ENCODE results near the gene HSPD1. TPM values are rescaled to one million over a fixed set of nuclear protein-coding genes. Genes with fewer than 3 reads are reported as not detected.
A peak's percentile ranks its signal among the peaks of the same experiment; 100 is the strongest.

HSPD1 gene
- total RNA-seq, 1 experiment from 2014 or later: 410 TPM

- peaks cover 8% of the 10 kb centered on the region; the same call in 1 of the 2 replicates for H3K4me1 ChIP-seq (ENCODE audit: insufficient read depth, low read length)
- CTCF ChIA-PET: no interaction called here
- POLR2A ChIA-PET (ENCODE audit: unreplicated experiment): interaction anchor here (0.7 kb wide), 1 partner anchor 11 kb away, joined by 3 read pairs; no protein-coding TSS in a partner anchor
- BruUV-seq (replicated peaks): no TSS peak
- peaks cover 8% of the 10 kb centered on the region; the same call in 1 of the 2 replicates for H4K20me1 ChIP-seq (ENCODE audit: low read length)
- H3K27me3 ChIP-seq (ENCODE audit: low read length): no peaks in the 10 kb centered on the region
- H3K79me2 ChIP-seq (ENCODE audit: low read length): peaks cover 23% of the 10 kb centered on the region
- H3K4me2 ChIP-seq (ENCODE audit: low read length): no peak overlapping the region
- H2AFZ ChIP-seq (ENCODE audit: low read length): no peak overlapping the region
- H3K27ac ChIP-seq (ENCODE audit: low read length): no peak overlapping the region
- no peak overlapping the region for H3K4me3 ChIP-seq (ENCODE audit: low read length)
- H3K9me3 ChIP-seq (ENCODE audit: low read length): no peaks in the 10 kb centered on the region
- no peaks in the 10 kb centered on the region for H3F3A ChIP-seq (ENCODE audit: low read length, unreplicated experiment)
- DNase-seq (no peak), ATAC-seq (no peak)
- H3K9ac ChIP-seq (ENCODE audit: low read length): no peak overlapping the region
- intact Hi-C loops (cut with micrococcal nuclease): no loop called here
- peaks cover 45% of the 10 kb centered on the region for H3K36me3 ChIP-seq (ENCODE audit: low read depth, low read length)
- H3K9me2 ChIP-seq (replicated peaks; ENCODE audit: low read length): no peaks in the 10 kb centered on the region
- TF ChIP-seq EZH2 (IDR thresholded peaks at IDR 0.05; ENCODE audit: low read length, unreplicated experiment) (no peak), CTCF (conservative IDR thresholded peaks at IDR 0.05; ENCODE audit: low read depth, low read length) (no peak), EZH2phosphoT487 (IDR thresholded peaks at IDR 0.05; ENCODE audit: borderline replicate concordance, low read length) (no peak)
Observed at GRCh38 chr2:197464175-197464574, 35.5 kb downstream of the HSPD1 start.

GRCh38 chr2:197461057-197461456, 38.6 kb downstream of the HSPD1 start:
- ATAC-seq (peak; percentile 71), DNase-seq (no peak)
- Histone ChIP-seq H3F3A (ENCODE audit: low read length, unreplicated experiment) (no peaks in the 10 kb centered on the region), H3K4me2 (ENCODE audit: low read length) (0 out of 2 replicates have a peak overlapping the region, but pooled peaks have one; percentile 14), H3K4me3 (ENCODE audit: low read length) (no peak overlapping the region), H3K9me3 (ENCODE audit: low read length) (no peaks in the 10 kb centered on the region), H3K79me2 (ENCODE audit: low read length) (peaks cover 55% of the 10 kb centered on the region), H4K20me1 (ENCODE audit: low read length) (peaks cover 13% of the 10 kb centered on the region; the same call in 1 of the 2 replicates), H3K4me1 (ENCODE audit: insufficient read depth, low read length) (peaks cover 8% of the 10 kb centered on the region; the same call in 1 of the 2 replicates), H3K9me2 (replicated peaks; ENCODE audit: low read length) (no peaks in the 10 kb centered on the region), H3K9ac (ENCODE audit: low read length) (no peak overlapping the region), H3K36me3 (ENCODE audit: low read depth, low read length) (peaks cover 33% of the 10 kb centered on the region), H2AFZ (ENCODE audit: low read length) (no peak overlapping the region), H3K27ac (ENCODE audit: low read length) (no peak overlapping the region), H3K27me3 (ENCODE audit: low read length) (no peaks in the 10 kb centered on the region)
- intact Hi-C loops (cut with micrococcal nuclease): no loop called here
- POLR2A ChIA-PET (ENCODE audit: unreplicated experiment): no interaction called here
- CTCF ChIA-PET: no interaction called here
- TF ChIP-seq EZH2 (IDR thresholded peaks at IDR 0.05; ENCODE audit: low read length, unreplicated experiment): no peak
- no peak for TF ChIP-seq CTCF (conservative IDR thresholded peaks at IDR 0.05; ENCODE audit: low read depth, low read length)
- no peak for TF ChIP-seq EZH2phosphoT487 (IDR thresholded peaks at IDR 0.05; ENCODE audit: borderline replicate concordance, low read length)
- BruUV-seq (replicated peaks): no TSS peak

- intact Hi-C loops (cut with micrococcal nuclease): no loop called here
- no TSS peak for BruUV-seq (replicated peaks)
- H3K79me2 ChIP-seq (ENCODE audit: low read length): peaks cover 59% of the 10 kb centered on the region
- H3K9me2 ChIP-seq (replicated peaks; ENCODE audit: low read length): no peaks in the 10 kb centered on the region
- CTCF ChIA-PET: no interaction called here
- DNase-seq (no peak), ATAC-seq (peak; percentile 48)
- H3K9me3 ChIP-seq (ENCODE audit: low read length): no peaks in the 10 kb centered on the region
- H4K20me1 ChIP-seq (ENCODE audit: low read length): peaks cover 17% of the 10 kb centered on the region
- H3K27me3 ChIP-seq (ENCODE audit: low read length): no peaks in the 10 kb centered on the region
- no peaks in the 10 kb centered on the region for H3F3A ChIP-seq (ENCODE audit: low read length, unreplicated experiment)
- no peak overlapping the region for H2AFZ ChIP-seq (ENCODE audit: low read length)
- peaks cover 8% of the 10 kb centered on the region; the same call in 1 of the 2 replicates for H3K4me1 ChIP-seq (ENCODE audit: insufficient read depth, low read length)
- TF ChIP-seq CTCF (conservative IDR thresholded peaks at IDR 0.05; ENCODE audit: low read depth, low read length): no peak
- TF ChIP-seq EZH2 (IDR thresholded peaks at IDR 0.05; ENCODE audit: low read length, unreplicated experiment): no peak
- no peak for TF ChIP-seq EZH2phosphoT487 (IDR thresholded peaks at IDR 0.05; ENCODE audit: borderline replicate concordance, low read length)
- POLR2A ChIA-PET (ENCODE audit: unreplicated experiment): no interaction called here
- H3K36me3 ChIP-seq (ENCODE audit: low read depth, low read length): peaks cover 31% of the 10 kb centered on the region
- no peak overlapping the region for H3K4me3 ChIP-seq (ENCODE audit: low read length)
- H3K9ac ChIP-seq (ENCODE audit: low read length): no peak overlapping the region
- H3K27ac ChIP-seq (ENCODE audit: low read length): no peak overlapping the region
- 0 out of 2 replicates have a peak overlapping the region, but pooled peaks have one; percentile 14 for H3K4me2 ChIP-seq (ENCODE audit: low read length)
Observed at GRCh38 chr2:197460649-197461048, 39.0 kb downstream of the HSPD1 start.

Data from PC-3 (cell line).